Spleen (tissue), 11 donors: Measurements from ENCODE around the gene CALML4. TPM values are rescaled to one million over a fixed set of nuclear protein-coding genes. Genes with fewer than 3 reads are reported as not detected.

ENCODE experiments used
- DNase-seq: peaks from one replicate; pipeline ENCODE4 v3.0.0-alpha.2; 2020
- H3K27ac ChIP-seq, 8 donors: fragments of 200-600 bp; sonication (generic) in 7 of 8; 1 replicate in 4 of 8; 2 replicates in 4 of 8; pipeline versions ENCODE4 v1.5.0 to v1.8.0; 2016 to 2021; ENCODE audit warnings: inconsistent platforms in 4 of 8, mild to moderate bottlenecking in 4 of 8, moderate library complexity in 1 of 8
- H3K27me3 ChIP-seq, 7 donors: fragments of 200-600 bp; sonication (generic) in 6 of 7; replicated peaks in 1 of 7; 1 replicate in 4 of 7; 2 replicates in 3 of 7; pipeline versions ENCODE4 v1.5.0 to v1.8.0; 2016 to 2021; ENCODE audit warnings: inconsistent platforms in 3 of 7, mild to moderate bottlenecking in 1 of 7
- H3K36me3 ChIP-seq, 6 donors: fragments of 200-600 bp; sonication (generic) in 5 of 6; 1 replicate in 4 of 6; 2 replicates in 2 of 6; pipeline versions ENCODE4 v1.5.0 to v1.8.0; 2016 to 2021; ENCODE audit warnings: inconsistent platforms in 2 of 6
- H3K4me1 ChIP-seq, 6 donors: fragments of 200-600 bp; sonication (generic) in 5 of 6; 1 replicate in 3 of 6; 2 replicates in 3 of 6; pipeline versions ENCODE4 v1.5.0 to v1.8.0; 2016 to 2021; ENCODE audit warnings: inconsistent platforms in 3 of 6
- H3K4me3 ChIP-seq, 8 donors: fragments of 200-600 bp; sonication (generic) in 7 of 8; 1 replicate in 4 of 8; 2 replicates in 4 of 8; pipeline versions ENCODE4 v1.5.0 to v1.8.0; 2016 to 2021; ENCODE audit warnings: inconsistent platforms in 4 of 8, mild to moderate bottlenecking in 4 of 8, moderate library complexity in 2 of 8
- H3K9me3 ChIP-seq, 8 donors: fragments of 200-600 bp; sonication (generic) in 7 of 8; 1 replicate in 4 of 8; 2 replicates in 4 of 8; pipeline versions ENCODE4 v1.5.0 to v1.8.0; 2016 to 2021; ENCODE audit warnings: inconsistent platforms in 4 of 8
- POLR2A ChIP-seq, 3 donors: fragments of 450-650 bp; IDR thresholded peaks; one replicate each; pipeline ENCODE4 v1.5.1; 2017; ENCODE audit warnings: antibody characterized with exemption in 3 of 3, mild to moderate bottlenecking in 1 of 3
- POLR2AphosphoS5 ChIP-seq, 3 donors: sonication (generic); formaldehyde crosslinking; IDR thresholded peaks; one replicate each; pipeline ENCODE4 v1.5.1; 2017; ENCODE audit warnings: antibody characterized with exemption in 3 of 3
- WGBS, 5 donors: extraction: QIAGEN DNeasy Blood & Tissue Kit in 3 of 5; methylation state at CpG; one replicate each; pipeline versions ENCODE4 v1.1.5 to v1.1.7; 2013 to 2018; 5-methylcytosine and 5-hydroxymethylcytosine counted together
- intact Hi-C: fragments of 100-400 bp; cut with DNase I; formaldehyde crosslinking; loops from one replicate; pipeline ENCODE4 v1.15.0; 2023; ENCODE audit warnings: low total_unique reads
- polyA plus RNA-seq, 3 donors: library from polyadenylated mRNA; stranded (reverse); fragments of 200-250 nt; gene quantifications; one replicate each; pipeline ENCODE4 v1.2.1, GENCODE V29; 2013
- total RNA-seq, 7 donors: library from RNA; depleted of rRNA in 3 of 7; stranded (reverse); fragments of >200 nt in 3 of 7; fragmentation: NEBNext Ultra II Directional in 4 of 7; extraction: Animal tissue kit (Norgen Biotek cat#: 25700) in 4 of 7; gene quantifications; one replicate each; pipeline versions ENCODE4 v1.1.0 to v1.2.1, GENCODE V29; 2016 to 2021
- TF ChIP-seq, protein P1 (sequence below), 11 experiments: fragments of 200-600 bp in 7 of 11; fragments of 450-650 bp in 4 of 11; sonication (generic) in 4 of 11; IDR thresholded peaks in 8 of 11; conservative IDR thresholded peaks in 3 of 11; 1 replicate in 7 of 11; 2 replicates in 4 of 11; pipeline versions ENCODE4 v1.4.0 to v1.8.0; 2016 to 2021; ENCODE audit warnings: antibody characterized with exemption in 11 of 11, inconsistent platforms in 4 of 11, mild to moderate bottlenecking in 1 of 11
- donor health status: healthy with polysubstance abuse.
- donor health status: DM: no; HTN: no; CAD: no; lungs with moderate emphysema.
- donor health status: DM: no; HTN: no; CAD: no.
- donor health status: Bipolar disorder and iron deficiency.
- donor health status: healthy.
- donor health status: DM: no; HTN: no; CAD: no.
- donor health status: DM: yes; HTN: yes; CAD: no.

The CALML4 gene
- total and polyA plus RNA-seq, 10 donors, result 7.8 to 15.9 (median 10.0) TPM

GRCh38 chr15:68151277-68151676 lies 53.9 kb downstream of the CALML4 start:
- TF ChIP-seq POLR2A (IDR thresholded peaks at IDR 0.05), result no peak
- TF ChIP-seq POLR2AphosphoS5 (IDR thresholded peaks at IDR 0.05), result no peak
- TF ChIP-seq, protein P1, sequence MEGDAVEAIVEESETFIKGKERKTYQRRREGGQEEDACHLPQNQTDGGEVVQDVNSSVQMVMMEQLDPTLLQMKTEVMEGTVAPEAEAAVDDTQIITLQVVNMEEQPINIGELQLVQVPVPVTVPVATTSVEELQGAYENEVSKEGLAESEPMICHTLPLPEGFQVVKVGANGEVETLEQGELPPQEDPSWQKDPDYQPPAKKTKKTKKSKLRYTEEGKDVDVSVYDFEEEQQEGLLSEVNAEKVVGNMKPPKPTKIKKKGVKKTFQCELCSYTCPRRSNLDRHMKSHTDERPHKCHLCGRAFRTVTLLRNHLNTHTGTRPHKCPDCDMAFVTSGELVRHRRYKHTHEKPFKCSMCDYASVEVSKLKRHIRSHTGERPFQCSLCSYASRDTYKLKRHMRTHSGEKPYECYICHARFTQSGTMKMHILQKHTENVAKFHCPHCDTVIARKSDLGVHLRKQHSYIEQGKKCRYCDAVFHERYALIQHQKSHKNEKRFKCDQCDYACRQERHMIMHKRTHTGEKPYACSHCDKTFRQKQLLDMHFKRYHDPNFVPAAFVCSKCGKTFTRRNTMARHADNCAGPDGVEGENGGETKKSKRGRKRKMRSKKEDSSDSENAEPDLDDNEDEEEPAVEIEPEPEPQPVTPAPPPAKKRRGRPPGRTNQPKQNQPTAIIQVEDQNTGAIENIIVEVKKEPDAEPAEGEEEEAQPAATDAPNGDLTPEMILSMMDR (IDR thresholded peaks at IDR 0.05 in 8 of 11, conservative IDR thresholded peaks at IDR 0.05 in 3 of 11), result no peak
- Histone ChIP-seq H3K4me3 (no peak overlapping the region), H3K4me1 (peaks cover 0 to 14% (median 0%) of the 10 kb centered on the region in 6 donors), H3K27ac (no peak overlapping the region), H3K36me3 (peaks cover 0 to 85% (median 28%) of the 10 kb centered on the region in 6 donors), H3K9me3 (no peaks in the 10 kb centered on the region), H3K27me3 (no peaks in the 10 kb centered on the region)
- no peak for DNase-seq
- 94 to 100% (median 97%) methylated on average over 1 of the region's 1 CpG for WGBS, 5 donors
- intact Hi-C loops, result no loop called here

- intact Hi-C loops, result no loop called here
- WGBS, 5 donors, result 85 to 100% (median 90%) methylated on average over 1 of the region's 1 CpG
- Histone ChIP-seq H3K27me3 (no peaks in the 10 kb centered on the region), H3K36me3 (peaks cover 0 to 87% (median 27%) of the 10 kb centered on the region in 6 donors), H3K4me3 (no peak overlapping the region), H3K27ac (no peak overlapping the region), H3K9me3 (no peaks in the 10 kb centered on the region), H3K4me1 (peaks cover 0 to 12% (median 0%) of the 10 kb centered on the region in 6 donors)
- no peak for DNase-seq
- no peak for TF ChIP-seq POLR2AphosphoS5 (IDR thresholded peaks at IDR 0.05)
- TF ChIP-seq POLR2A (IDR thresholded peaks at IDR 0.05), result no peak
- TF ChIP-seq, protein P1 (IDR thresholded peaks at IDR 0.05 in 8 of 11, conservative IDR thresholded peaks at IDR 0.05 in 3 of 11), result no peak
These were observed 54.9 kb downstream of the CALML4 start for GRCh38 chr15:68150187-68150586.

DNA sequence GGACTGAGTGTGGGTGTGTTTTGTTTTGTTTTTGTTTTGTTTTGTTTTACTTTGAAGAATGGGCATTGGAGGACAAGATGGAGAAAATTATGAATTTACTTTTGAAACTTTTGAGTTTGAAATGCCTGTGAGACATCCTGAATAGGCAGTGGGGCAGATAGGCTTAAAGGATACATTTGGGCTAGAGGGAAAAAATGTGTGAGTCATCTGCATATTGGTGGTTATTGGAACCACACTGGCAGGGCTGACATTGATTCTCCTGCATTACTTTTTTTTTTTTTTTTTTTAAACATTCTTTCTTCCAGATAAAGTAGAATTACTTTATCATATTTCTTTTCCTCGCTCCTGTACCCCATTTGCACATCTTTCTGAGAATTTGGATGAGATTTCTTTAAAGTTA lies 56.1 kb downstream of the CALML4 start:
- WGBS, 5 donors, result 97 to 100% (median 97%) methylated on average over 1 of the region's 1 CpG
- Histone ChIP-seq H3K4me1 (peaks cover 0 to 4% (median 0%) of the 10 kb centered on the region in 6 donors), H3K9me3 (no peaks in the 10 kb centered on the region), H3K36me3 (peaks cover 0 to 87% (median 21%) of the 10 kb centered on the region in 6 donors), H3K27me3 (no peaks in the 10 kb centered on the region), H3K4me3 (no peak overlapping the region), H3K27ac (no peak overlapping the region)
- no peak for TF ChIP-seq POLR2A (IDR thresholded peaks at IDR 0.05)
- TF ChIP-seq, protein P1 (IDR thresholded peaks at IDR 0.05 in 8 of 11, conservative IDR thresholded peaks at IDR 0.05 in 3 of 11), result no peak
- no peak for TF ChIP-seq POLR2AphosphoS5 (IDR thresholded peaks at IDR 0.05)
- DNase-seq, result no peak
- intact Hi-C loops, result no loop called here

DNA sequence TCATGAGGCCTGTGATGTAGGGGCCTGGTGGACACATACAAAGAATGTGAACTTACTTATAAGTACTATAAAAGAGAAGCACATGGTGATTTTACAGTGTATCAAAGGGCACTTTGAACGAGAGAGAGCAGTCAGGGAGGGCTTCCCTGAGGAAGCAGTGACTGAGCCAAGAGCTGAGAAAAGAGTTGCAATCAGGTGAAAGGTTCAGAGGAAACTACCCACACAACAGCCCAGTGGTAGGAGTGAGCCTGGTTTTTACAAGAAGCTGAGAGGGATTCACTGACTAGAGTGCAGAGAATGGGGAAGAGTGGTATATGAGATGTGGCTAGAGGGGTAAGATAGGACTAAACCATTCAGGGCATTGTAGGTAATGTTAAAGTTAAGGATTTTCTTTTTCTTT lies 57.1 kb downstream of the CALML4 start:
- no peak for DNase-seq
- no peaks in the 10 kb centered on the region for H3K27me3 ChIP-seq
- 79 to 98% (median 87%) methylated on average over 1 of the region's 1 CpG for WGBS, 5 donors
- intact Hi-C loops, result no loop called here
- TF ChIP-seq, protein P1 (IDR thresholded peaks at IDR 0.05 in 8 of 11, conservative IDR thresholded peaks at IDR 0.05 in 3 of 11), result no peak
- TF ChIP-seq POLR2A (IDR thresholded peaks at IDR 0.05) (no peak), POLR2AphosphoS5 (IDR thresholded peaks at IDR 0.05) (no peak)
- no peaks in the 10 kb centered on the region for H3K9me3 ChIP-seq
- no peak overlapping the region for H3K27ac ChIP-seq
- H3K36me3 ChIP-seq, result peaks cover 0 to 87% (median 15%) of the 10 kb centered on the region in 6 donors
- peaks cover 0 to 4% (median 0%) of the 10 kb centered on the region in 6 donors for H3K4me1 ChIP-seq
- no peak overlapping the region for H3K4me3 ChIP-seq
